ENCODE data around the gene C2CD4D. TPM values are rescaled to one million over a fixed set of nuclear protein-coding genes. Genes with fewer than 3 reads are reported as not detected.

Gene C2CD4D
- total and polyA plus RNA-seq, 2 of the 13 experiments (the other 11 are each of a cell fraction or from before 2014, with no cell fraction given): not detected

- TF ChIP-seq, protein P1, sequence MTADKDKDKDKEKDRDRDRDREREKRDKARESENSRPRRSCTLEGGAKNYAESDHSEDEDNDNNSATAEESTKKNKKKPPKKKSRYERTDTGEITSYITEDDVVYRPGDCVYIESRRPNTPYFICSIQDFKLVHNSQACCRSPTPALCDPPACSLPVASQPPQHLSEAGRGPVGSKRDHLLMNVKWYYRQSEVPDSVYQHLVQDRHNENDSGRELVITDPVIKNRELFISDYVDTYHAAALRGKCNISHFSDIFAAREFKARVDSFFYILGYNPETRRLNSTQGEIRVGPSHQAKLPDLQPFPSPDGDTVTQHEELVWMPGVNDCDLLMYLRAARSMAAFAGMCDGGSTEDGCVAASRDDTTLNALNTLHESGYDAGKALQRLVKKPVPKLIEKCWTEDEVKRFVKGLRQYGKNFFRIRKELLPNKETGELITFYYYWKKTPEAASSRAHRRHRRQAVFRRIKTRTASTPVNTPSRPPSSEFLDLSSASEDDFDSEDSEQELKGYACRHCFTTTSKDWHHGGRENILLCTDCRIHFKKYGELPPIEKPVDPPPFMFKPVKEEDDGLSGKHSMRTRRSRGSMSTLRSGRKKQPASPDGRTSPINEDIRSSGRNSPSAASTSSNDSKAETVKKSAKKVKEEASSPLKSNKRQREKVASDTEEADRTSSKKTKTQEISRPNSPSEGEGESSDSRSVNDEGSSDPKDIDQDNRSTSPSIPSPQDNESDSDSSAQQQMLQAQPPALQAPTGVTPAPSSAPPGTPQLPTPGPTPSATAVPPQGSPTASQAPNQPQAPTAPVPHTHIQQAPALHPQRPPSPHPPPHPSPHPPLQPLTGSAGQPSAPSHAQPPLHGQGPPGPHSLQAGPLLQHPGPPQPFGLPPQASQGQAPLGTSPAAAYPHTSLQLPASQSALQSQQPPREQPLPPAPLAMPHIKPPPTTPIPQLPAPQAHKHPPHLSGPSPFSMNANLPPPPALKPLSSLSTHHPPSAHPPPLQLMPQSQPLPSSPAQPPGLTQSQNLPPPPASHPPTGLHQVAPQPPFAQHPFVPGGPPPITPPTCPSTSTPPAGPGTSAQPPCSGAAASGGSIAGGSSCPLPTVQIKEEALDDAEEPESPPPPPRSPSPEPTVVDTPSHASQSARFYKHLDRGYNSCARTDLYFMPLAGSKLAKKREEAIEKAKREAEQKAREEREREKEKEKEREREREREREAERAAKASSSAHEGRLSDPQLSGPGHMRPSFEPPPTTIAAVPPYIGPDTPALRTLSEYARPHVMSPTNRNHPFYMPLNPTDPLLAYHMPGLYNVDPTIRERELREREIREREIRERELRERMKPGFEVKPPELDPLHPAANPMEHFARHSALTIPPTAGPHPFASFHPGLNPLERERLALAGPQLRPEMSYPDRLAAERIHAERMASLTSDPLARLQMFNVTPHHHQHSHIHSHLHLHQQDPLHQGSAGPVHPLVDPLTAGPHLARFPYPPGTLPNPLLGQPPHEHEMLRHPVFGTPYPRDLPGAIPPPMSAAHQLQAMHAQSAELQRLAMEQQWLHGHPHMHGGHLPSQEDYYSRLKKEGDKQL (CRISPR knock-in tag; IDR thresholded peaks at IDR 0.05; ENCODE audit: low read depth): no peak
Measured at GRCh38 chr1:151840421-151840820, 801 bp upstream of the C2CD4D start (continued).

DNA sequence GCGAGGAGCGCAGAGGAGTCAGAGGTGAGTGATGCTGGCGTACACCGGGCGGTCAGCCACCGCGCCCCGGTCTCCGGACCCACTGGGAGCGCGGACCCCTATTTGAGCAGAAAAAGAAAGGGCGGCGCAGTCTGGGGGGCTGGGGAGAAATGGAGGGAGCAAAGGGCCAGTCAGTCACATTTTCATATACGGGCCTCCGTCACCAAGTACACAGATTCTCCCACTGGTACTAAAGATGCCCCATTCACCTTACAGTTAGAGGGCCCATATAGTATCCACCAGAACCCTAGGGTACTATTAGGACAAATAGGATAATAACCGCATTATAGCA lies 573 bp downstream of the C2CD4D start:
- in situ Hi-C loops (cut with HindIII; ENCODE audit: extremely low pct_ligation_motif_present, low pct_unique_long_range_greater_than_20kb): loop anchor here (10.0 kb wide), 2 partner anchors 124 to 244 kb away; partner anchors contain the start of gene CELF3
- H3K4me1 ChIP-seq (ENCODE audit: insufficient read depth, low read length): peaks cover 65% of the 10 kb centered on the region
- FAIRE-seq: no peak
- no peak overlapping the region; a peak in 1 of 6 replicates for H3K4me3 ChIP-seq (replicated peaks in 1 of 3; ENCODE audit: insufficient read depth in 1 of 3, low read depth in 2 of 3, low read length in 3 of 3)
- 98% methylated on average over 12 of the region's 16 CpGs for WGBS (ENCODE audit: low lambda C conversion rate)
- intact Hi-C loops (cut with micrococcal nuclease; ENCODE audit: unreplicated experiment): loop anchor here (10.0 kb wide), 3 partner anchors 74 to 394 kb away; partner anchors contain the start of genes MRPL9 and TUFT1
- H3K27me3 ChIP-seq (ENCODE audit: control insufficient read depth in 1 of 2, insufficient read depth in 2 of 2, low read length in 2 of 2): no peaks in the 10 kb centered on the region
- H2AFZ ChIP-seq (ENCODE audit: low read length): no peak overlapping the region
- no peaks in the 10 kb centered on the region for H3K9me3 ChIP-seq (ENCODE audit: low read length)
- no peak for DNase-seq (ENCODE audit: low spot score)
- ChIA-PET POLR2A (interaction anchor here (1.2 to 1.4 kb wide), 4 partner anchors 9 to 299 kb away, joined by 3 to 10 read pairs (median 5); partner anchors contain the start of genes MRPL9 and TUFT1), CTCF (ENCODE audit: low intra/inter-chr PET ratio, low total read pairs) (no interaction called here)
- no peaks in the 10 kb centered on the region for H3K79me2 ChIP-seq (ENCODE audit: insufficient read depth, low read length)
- peak overlapping the region; percentile 66; the same call in 1 of the 2 replicates for H3K4me2 ChIP-seq (ENCODE audit: low read depth, low read length)
- no TSS peak for BruUV-seq (replicated peaks)
- H3K27ac ChIP-seq (ENCODE audit: extremely low read length, insufficient read depth, low read length): no peak overlapping the region
- no peaks in the 10 kb centered on the region for H3K36me3 ChIP-seq (replicated peaks in 1 of 2; ENCODE audit: control insufficient read depth in 1 of 2, insufficient read depth in 2 of 2, low read length in 2 of 2)
- H4K20me1 ChIP-seq (ENCODE audit: insufficient read depth, low read length): no peaks in the 10 kb centered on the region
- no peak for ATAC-seq
- H3K9ac ChIP-seq (ENCODE audit: insufficient read depth, low read depth, low read length): no peak overlapping the region
- TF ChIP-seq KDM4B (CRISPR knock-in tag; IDR thresholded peaks at IDR 0.05): no peak
- TF ChIP-seq PRDM15 (CRISPR knock-in tag; IDR thresholded peaks at IDR 0.05): no peak
- TF ChIP-seq TEF (CRISPR knock-in tag; IDR thresholded peaks at IDR 0.05): no peak
- no peak for TF ChIP-seq RARG (CRISPR knock-in tag; IDR thresholded peaks at IDR 0.05; ENCODE audit: low read depth)
- TF ChIP-seq, protein P2, sequence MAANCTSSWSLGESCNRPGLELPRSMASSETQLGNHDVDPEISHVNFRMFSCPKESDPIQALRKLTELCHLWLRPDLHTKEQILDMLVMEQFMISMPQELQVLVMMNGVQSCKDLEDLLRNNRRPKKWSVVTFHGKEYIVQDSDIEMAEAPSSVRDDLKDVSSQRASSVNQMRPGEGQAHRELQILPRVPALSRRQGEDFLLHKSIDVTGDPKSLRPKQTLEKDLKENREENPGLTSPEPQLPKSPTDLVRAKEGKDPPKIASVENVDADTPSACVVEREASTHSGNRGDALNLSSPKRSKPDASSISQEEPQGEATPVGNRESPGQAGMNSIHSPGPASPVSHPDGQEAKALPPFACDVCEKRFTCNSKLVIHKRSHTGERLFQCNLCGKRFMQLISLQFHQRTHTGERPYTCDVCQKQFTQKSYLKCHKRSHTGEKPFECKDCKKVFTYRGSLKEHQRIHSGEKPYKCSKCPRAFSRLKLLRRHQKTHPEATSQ (CRISPR knock-in tag; IDR thresholded peaks at IDR 0.05; ENCODE audit: borderline replicate concordance): no peak
- TF ChIP-seq, protein P3, sequence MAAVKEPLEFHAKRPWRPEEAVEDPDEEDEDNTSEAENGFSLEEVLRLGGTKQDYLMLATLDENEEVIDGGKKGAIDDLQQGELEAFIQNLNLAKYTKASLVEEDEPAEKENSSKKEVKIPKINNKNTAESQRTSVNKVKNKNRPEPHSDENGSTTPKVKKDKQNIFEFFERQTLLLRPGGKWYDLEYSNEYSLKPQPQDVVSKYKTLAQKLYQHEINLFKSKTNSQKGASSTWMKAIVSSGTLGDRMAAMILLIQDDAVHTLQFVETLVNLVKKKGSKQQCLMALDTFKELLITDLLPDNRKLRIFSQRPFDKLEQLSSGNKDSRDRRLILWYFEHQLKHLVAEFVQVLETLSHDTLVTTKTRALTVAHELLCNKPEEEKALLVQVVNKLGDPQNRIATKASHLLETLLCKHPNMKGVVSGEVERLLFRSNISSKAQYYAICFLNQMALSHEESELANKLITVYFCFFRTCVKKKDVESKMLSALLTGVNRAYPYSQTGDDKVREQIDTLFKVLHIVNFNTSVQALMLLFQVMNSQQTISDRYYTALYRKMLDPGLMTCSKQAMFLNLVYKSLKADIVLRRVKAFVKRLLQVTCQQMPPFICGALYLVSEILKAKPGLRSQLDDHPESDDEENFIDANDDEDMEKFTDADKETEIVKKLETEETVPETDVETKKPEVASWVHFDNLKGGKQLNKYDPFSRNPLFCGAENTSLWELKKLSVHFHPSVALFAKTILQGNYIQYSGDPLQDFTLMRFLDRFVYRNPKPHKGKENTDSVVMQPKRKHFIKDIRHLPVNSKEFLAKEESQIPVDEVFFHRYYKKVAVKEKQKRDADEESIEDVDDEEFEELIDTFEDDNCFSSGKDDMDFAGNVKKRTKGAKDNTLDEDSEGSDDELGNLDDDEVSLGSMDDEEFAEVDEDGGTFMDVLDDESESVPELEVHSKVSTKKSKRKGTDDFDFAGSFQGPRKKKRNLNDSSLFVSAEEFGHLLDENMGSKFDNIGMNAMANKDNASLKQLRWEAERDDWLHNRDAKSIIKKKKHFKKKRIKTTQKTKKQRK (IDR thresholded peaks at IDR 0.05; ENCODE audit: low read length): no peak

Measured in HepG2 (cell line).